GM12874 (cell line): ENCODE results near the gene CSN3.

ENCODE experiments used
- CTCF ChIP-seq: IDR thresholded peaks from 2 replicates; pipeline ENCODE4 v1.5.1; 2011; ENCODE audit warnings: low read depth, mild to moderate bottlenecking, control low read depth, low read length, moderate library complexity; ENCODE audit not compliant: insufficient read depth

CSN3 gene

GRCh38 chr4:70236125-70236524, 6.3 kb upstream of the CSN3 start:
- no peak for TF ChIP-seq CTCF

DNA sequence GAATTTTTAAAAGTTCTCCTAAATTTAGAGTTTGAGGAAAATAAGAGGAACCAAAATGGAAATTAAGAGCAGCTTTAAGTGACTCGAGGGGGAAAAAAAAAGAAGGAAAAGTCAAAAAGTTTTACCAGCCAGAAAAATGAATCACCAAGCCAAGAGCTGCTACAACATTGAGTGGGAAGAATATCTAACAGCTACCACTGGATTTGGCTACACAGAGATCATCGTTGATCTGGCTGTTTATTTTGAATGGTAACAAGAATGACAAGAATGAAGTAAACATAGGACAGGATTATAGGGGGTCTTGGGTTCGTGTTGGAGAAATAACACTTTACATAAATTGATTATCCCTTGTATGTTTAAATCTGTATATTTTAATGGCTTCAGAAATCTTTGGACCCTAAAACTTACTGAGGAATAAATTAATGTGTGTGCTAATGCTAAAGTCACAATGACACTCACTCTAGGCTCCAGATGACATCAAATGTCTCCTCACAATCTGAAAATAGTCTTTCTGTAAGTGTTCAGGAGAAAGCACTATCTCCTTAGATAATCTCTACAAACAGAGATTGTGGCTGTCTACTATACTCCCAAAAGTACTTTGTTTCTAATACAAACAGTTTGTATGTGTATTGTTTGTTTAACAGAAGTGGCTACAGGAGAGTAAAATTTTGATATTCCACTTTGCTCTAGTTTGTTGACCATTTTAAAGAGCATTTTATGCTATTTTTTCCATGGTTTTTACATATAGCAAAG, 3.1 kb upstream of the CSN3 start:
- no peak for TF ChIP-seq CTCF

GRCh38 chr4:70239884-70240591, 2.4 kb upstream of the CSN3 start:
- TF ChIP-seq CTCF: no peak

- TF ChIP-seq CTCF: no peak
Observed at GRCh38 chr4:70243091-70243490, 694 bp downstream of the CSN3 start.

DNA sequence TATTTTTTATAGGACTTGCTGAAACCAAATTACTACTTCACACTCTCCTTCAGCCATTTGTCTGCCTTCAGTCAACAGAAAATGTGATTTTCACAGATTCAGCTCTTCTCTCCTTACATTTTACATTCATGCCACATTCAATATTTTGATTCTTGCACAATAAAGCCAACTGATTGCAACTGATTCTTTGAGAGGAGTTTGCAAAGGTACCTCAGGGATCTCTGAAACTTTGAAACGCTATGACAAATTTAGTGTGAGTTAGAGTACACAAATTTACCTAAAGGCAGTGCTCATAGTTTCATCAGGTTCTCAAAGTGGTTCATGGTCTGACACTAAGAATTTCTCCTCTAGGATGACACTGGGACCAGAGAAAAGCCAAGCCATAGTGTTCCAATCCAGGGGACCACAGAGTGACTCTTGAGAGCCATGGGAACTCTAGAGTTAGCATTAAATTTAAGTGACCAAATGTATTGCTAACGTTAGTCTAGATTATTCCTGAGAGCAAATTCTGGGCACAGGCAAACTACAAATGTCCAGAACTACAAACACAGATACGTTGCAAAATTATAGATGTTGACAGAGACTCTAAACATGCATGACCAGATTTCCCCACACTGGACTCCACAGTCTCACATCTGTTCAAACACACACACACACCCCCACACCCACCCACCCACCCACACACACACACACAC, 9.0 kb downstream of the CSN3 start:
- no peak for TF ChIP-seq CTCF

DNA sequence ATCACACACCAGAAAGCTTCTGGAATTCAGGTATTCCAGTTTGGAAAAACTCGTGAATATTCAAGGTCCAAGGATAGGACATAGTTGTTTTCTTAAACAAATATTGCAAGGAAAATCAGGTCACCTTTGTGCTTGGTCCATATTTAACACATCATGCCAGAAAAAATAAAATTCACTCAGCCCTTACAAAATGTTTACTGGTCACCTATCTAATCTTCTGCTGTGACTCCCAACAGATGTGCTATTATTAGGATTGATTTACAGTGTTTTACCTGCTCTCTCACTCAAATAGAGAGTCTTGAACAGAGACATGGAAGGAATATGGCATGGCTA, 9.5 kb downstream of the CSN3 start:
- TF ChIP-seq CTCF: no peak

DNA sequence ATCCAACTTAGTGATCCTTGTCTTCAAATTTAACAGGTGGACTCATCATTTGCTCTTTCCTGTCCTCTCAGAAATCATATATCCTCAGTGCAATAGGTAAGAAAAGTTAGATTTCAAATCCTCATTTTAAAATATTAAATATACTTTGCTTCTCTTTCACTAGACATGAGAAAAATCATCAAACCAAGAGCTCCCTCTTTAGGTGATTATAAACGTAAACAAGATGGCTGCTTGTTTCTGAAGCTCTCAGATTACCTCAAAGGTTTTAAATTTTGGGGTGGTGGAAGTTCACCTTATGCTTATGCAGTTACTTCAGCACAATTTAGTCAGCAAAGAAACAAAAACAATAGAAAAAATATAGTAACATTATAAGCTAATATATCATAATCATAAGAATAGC, 27.3 kb downstream of the CSN3 start:
- TF ChIP-seq CTCF: no peak
